GM10847 (cell line): ENCODE data around the gene NAPG.

Experiments used
- POLR2A ChIP-seq: IDR thresholded peaks from 2 replicates; pipeline ENCODE4 v1.6.1; 2011; ENCODE audit not compliant: insufficient read length; ENCODE audit errors: extremely low read depth

Gene NAPG

GRCh38 chr18:10525371-10525691 is 496 bp upstream of the NAPG start:
- no peak for TF ChIP-seq POLR2A

- no peak for TF ChIP-seq POLR2A
Measured at GRCh38 chr18:10526561-10526949, 728 bp downstream of the NAPG start.

- TF ChIP-seq POLR2A, result no peak
Measured at GRCh38 chr18:10528439-10528838, 2.6 kb downstream of the NAPG start.

GRCh38 chr18:10530002-10530401 is 4.2 kb downstream of the NAPG start:
- TF ChIP-seq POLR2A, result no peak

GRCh38 chr18:10530852-10531251 is 5.0 kb downstream of the NAPG start:
- no peak for TF ChIP-seq POLR2A

- no peak for TF ChIP-seq POLR2A
Measured at GRCh38 chr18:10533111-10533510, 7.3 kb downstream of the NAPG start.

GRCh38 chr18:10536280-10536679 is 10.5 kb downstream of the NAPG start:
- TF ChIP-seq POLR2A, result no peak

GRCh38 chr18:10537765-10538164 is 11.9 kb downstream of the NAPG start:
- TF ChIP-seq POLR2A, result no peak

GRCh38 chr18:10543277-10543676 is 17.4 kb downstream of the NAPG start:
- TF ChIP-seq POLR2A, result no peak

- TF ChIP-seq POLR2A, result no peak
Measured at GRCh38 chr18:10544093-10544748, 18.4 kb downstream of the NAPG start.

- TF ChIP-seq POLR2A, result no peak
Measured at GRCh38 chr18:10546557-10547300, 20.9 kb downstream of the NAPG start.

GRCh38 chr18:10552226-10552625 is 26.4 kb downstream of the NAPG start:
- TF ChIP-seq POLR2A, result no peak

- no peak for TF ChIP-seq POLR2A
Measured at GRCh38 chr18:10557085-10557677, 31.4 kb downstream of the NAPG start.

GRCh38 chr18:10558243-10558966 is 32.6 kb downstream of the NAPG start:
- TF ChIP-seq POLR2A, result no peak

- TF ChIP-seq POLR2A, result no peak
Measured at GRCh38 chr18:10558967-10559298, 33.1 kb downstream of the NAPG start.

GRCh38 chr18:10559553-10560451 is 34.0 kb downstream of the NAPG start:
- no peak for TF ChIP-seq POLR2A
